ENCODE measurements around the gene FUNDC2.
"Not testable (repeated sequence)": the region's sequence is repeated elsewhere in the genome, so short reads cannot be mapped to it uniquely, and the experiment has no call there.

The FUNDC2 gene, protein sequence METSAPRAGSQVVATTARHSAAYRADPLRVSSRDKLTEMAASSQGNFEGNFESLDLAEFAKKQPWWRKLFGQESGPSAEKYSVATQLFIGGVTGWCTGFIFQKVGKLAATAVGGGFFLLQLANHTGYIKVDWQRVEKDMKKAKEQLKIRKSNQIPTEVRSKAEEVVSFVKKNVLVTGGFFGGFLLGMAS

DNA sequence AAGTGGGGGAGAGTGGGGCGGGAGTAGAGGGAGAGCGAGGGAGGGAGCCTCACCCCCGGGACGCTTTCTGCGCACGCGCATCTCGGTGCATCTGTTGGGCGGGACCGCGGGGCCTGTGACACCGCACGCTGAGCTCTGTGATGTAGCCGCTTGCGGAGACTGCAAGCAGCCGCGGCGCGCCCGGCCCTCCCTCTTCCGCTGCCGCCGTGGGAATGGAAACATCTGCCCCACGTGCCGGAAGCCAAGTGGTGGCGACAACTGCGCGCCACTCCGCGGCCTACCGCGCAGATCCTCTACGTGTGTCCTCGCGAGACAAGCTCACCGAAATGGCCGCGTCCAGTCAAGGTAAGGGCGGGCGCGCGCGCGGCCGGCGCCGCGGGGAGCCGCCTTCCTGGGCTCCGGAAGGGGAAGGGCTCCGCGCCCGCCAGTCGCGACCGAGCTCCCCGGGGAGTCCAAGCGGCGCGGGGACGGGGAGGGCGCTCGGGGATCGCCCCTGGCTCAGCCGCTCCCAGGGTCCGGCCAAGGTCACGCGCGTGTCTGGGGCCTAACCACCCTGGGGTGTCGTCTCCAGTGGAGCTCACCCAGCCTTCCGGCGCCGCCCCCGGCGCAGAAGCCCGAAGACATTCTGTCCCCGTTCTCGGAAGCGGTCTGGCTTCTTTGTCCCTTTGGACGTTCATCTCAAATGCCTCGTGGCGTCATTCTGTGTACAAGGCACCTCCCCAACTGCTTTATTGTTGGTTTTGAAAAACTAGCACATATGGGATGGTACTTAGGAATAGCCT is at the start of gene FUNDC2:
FUNDC2 (plus strand) TSS at position 118 of the 782 bp plus-strand sequence; CDS start at position 213, 95 bp downstream.
- peak; percentile 75 for DNase-seq (ENCODE audit: low spot score)

DNA sequence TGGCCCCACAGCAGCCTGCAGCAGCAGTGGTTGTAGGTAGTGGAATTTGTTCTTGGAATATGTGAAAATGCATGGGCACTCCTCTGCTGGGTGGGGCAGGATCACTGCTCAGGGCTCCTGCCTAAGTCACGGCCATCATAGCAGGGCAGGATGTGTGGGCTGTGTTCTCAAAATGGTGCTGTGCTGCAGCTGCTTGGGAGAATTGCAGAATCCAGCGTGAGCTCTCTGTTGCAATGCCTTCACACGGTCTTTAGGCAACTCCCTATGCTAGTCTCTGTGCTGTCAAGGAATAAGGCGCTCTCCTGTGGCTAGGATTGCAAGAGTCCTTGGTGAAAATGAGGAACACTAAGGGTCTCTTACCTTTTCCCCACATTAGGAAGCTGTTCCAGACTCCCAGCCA is 47.0 kb upstream of the FUNDC2 start:
- DNase-seq (ENCODE audit: low spot score): no peak

DNA sequence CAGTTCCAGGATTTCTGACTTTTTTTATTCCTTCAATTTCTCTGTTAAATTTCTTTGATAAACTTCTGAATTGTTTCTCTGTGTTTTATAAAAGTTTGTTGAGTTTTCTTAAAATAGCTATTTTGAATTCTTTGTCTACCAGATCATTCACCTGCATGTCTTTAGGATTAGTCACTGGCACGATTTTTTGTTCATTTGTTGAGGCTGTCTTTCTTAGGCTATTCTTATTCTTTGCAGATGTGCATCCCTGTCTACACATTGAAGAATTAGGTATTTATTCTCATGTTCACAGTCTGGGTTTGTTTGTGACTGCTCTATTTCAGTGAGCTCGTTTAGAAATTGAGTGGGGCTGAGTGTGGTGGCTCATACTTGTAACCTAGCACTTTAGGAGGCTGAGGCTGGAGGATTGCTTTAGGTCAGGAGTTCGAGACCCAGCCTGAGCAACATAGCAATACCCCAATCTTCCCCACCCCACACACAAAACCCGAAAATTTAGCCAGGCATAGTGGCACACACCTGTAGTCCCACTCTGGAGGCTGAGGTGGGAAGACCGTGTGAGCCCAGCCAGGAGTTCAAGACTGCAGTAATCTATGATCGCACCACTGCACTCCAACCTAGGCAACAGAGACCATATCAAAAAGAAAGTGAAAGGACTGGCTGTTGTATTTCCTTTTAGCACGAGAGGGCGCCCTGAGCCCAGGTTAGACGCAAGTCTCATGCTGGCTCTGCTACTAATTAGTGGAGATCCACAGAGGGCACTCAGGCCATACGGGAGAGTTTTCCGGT is 46.1 kb upstream of the FUNDC2 start:
- DNase-seq (ENCODE audit: low spot score): peak; percentile 19

DNA sequence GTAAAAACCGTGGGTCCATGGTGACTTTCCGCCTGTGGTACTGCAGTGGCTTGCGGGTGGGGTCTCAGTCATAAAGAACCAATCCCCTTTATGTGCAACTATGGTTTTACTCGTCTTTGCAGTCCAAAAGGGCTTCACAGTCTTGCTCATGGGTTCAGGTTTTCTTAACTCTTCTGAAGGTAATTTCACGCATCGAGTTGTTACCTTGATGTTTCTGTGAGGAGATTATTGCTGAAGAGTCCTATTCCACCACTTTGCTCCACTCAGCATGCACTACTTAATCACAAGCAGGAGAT is 45.6 kb upstream of the FUNDC2 start:
- no peak for DNase-seq (ENCODE audit: low spot score)

DNA sequence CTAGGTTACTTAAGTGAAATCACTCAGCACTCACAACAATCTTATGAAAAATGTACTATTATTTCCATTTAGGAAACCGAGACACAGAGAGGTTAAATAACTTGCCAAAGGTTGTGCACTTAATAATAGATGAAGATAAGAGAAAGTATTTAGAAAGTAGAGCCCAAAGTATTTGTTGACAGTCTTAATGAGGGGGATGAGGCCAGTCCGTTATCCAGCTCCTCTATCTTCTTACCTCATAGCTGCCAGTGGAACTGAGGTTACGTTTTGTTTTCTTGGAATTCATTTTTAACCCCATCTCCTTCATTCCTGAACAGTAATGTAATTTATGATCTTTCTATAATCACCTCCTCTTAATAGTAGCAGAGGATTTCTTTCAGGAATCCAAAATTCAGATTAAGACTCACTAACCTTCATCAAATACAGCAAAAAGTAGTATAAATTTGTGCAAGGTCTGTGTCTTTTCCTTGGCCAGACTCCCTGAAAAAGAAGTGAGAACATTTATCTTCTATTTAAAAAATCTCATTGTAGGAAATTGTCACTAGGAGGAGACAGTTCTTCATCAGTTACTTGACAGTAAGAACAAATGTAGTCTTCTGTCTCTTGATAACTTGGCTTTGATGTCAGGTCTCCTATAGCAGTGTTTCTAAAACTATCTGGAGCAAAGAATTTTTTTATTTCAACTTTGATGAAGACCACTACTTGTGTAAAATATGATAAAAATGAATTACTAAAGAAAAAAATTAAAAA is 39.6 kb upstream of the FUNDC2 start:
- no peak for DNase-seq (ENCODE audit: low spot score)

DNA sequence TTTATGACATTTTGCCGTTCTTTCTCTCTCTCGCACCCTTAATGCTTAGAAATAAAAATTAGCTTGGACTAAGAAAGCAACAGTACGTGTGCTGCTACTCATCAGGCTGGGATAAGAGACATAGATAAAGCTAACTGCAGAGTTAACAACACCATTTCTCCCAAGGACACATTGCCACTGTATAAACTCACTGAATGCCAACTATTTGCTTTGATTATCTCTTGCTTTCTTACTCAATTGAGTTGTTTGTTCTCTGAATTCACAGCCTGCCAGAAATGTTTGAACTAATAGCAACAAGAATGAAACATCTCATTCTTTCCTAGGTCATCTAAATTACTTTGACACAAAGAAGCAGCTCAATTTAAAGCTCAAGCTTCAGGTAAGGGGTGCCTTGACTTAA is 38.7 kb upstream of the FUNDC2 start:
- no peak for DNase-seq (ENCODE audit: low spot score)

DNA sequence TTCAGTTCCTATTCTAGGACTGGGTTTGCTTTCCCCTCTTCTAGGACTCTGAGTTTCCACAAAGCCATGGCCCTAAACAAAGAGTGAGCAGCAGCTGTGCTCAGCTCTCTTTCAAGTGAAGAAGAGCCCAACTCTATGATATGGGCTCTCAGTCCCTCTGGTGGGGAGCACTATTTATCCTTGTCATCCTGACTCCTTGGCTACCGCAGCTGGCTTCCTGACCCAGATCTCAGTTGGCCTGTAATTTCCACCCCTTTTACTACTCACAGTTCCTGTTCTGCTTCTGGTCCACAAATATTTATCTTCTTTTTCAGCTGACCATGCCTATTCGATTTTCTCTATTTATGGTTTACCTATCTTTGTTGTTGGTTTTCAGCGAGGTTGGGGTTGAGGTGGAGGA is 37.9 kb upstream of the FUNDC2 start:
- no peak for DNase-seq (ENCODE audit: low spot score)

DNA sequence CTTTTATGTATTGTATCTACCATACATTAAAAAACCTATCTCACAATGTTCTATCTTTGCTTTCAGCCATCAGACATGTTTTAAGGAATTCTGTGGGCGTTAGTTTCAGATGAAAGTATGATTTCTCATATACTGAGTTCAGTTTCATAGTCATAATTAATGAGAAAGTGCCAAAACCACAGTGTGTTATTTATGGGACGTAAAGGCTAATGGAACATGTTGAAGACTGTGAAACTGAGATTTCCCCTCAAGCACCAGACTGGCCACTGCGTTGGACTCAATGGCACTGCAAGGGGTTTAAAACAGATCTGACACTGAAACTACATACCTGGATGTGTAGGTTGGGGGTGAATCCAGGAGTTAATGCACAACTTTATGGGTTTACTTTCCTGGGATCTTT is 36.1 kb upstream of the FUNDC2 start:
- DNase-seq (ENCODE audit: low spot score): no peak

DNA sequence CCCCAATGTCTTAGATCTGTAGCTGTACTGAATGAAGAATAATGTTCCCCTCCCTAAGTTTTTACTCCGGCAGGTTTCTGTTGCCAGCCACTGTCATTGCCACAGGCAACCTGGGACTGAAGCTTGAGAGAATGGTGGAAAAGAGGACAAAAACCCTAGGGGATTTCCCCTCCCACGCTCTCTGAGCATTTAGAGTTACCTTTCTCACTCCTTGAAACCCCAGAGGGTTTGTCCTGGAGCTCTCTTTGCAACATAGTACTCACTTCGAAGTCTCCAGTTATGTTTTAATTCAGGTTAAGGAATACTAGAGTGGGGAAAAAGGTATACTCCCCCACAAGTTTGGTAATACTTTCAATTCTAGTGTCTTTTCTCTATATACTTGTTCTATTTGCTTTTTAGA is 35.6 kb upstream of the FUNDC2 start:
- no peak for DNase-seq (ENCODE audit: low spot score)

DNA sequence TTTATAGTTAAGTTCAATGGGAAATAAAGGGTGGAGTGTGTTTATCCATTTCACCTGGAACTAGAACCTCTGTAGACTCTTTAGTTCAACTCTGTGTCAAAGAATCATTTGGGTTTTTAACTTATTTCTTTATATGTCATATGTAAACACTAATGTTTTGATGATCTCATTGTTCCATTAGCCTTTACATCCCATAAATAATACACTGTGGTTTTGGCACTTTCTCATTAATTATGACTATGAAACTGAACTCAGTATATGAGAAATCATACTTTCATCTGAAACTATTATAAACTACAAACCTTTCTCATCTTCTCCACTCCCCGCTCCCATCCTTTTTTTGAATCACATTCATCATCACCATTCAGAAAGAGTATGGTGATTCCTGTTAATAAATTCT is 35.2 kb upstream of the FUNDC2 start:
- DNase-seq (ENCODE audit: low spot score): no peak

DNA sequence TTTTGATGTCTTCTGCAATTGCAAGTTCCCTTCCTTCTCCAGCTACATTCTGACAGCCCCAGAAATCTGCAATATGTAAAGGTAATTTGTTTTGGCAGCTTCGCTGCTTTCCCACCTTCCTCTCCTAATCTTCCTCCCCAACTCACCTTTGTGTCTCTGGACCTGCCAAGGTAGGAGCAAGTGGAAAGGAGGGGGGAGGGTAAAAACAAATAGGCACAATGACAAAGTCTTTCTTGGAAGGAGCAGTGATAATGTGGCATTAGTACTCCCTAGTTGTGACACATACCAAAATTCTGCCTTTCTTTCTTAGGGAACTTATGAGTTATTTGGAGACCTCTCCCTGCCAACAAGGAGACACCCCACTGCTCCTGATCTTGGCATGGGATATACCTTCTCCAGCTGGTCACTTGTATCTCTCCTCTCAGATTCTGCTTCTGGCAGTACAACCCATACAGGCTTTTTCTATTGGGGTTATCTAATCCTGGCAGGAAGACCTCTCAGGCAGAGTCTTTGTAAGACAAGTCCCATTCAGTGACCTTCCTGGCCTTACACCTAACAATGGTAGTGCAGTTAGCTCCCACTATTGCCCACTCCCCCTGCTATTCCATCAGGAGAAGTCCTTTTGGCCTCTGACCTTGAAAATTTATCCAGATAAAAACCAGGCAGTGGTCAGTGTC is 28.3 kb upstream of the FUNDC2 start:
- no peak for DNase-seq (ENCODE audit: low spot score)

DNA sequence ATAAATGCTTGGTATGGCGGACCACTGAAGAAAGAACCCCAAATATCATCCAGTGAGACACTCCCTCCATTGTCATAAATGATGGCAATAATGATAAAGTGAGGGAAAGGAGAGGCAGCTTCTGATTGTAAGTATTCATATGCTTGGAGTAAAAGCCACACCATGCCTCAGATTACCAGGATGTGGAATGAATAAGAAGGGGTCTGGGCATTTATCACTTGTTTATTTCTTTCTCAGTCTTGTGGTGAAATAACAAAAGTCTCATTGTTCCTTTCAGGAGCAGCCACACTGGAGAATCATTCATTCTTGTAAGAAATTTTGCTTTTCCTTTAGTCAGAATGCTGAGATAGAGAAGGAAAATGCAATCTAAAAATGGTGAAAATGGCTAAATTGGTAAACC is 25.8 kb upstream of the FUNDC2 start:
- DNase-seq (ENCODE audit: low spot score): no peak

DNA sequence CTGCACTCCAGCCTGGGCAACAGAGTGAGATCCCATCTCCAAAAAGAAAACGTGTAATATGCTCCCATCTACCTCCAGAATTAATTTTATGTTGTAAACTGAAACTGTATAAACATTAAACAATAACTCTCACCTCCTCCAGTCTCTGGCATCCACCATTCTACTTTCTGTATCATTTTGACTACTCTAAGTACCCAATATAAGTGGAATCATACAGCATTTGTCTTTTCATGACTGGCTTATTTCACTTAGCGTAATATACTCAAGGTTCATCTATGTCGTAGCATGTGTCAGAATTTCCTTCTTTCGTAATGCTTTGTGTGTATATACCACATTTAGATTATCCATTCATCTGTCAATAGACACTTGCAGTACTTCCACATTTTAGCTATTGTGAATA is 24.8 kb upstream of the FUNDC2 start:
- DNase-seq (ENCODE audit: low spot score): no peak

DNA sequence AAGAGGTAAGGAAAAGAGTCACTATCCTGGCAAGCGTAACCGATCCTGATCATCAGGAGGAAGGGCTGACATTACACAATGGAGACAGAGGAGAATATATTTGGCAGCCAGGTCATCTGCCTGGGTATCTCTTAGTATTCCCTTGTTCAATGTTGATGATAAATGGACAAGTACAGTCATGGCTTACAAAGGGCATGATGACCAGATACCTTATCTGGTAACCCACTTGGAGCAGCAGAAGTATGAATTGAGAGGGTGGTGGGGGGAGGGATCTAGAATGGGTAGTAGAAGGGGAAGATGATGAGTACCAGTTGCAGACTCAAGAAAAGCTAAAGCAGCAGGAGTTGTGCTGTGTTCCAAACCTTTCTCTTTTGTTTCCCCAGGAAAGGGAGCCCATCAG is 21.5 kb upstream of the FUNDC2 start:
- no peak for DNase-seq (ENCODE audit: low spot score)

DNA sequence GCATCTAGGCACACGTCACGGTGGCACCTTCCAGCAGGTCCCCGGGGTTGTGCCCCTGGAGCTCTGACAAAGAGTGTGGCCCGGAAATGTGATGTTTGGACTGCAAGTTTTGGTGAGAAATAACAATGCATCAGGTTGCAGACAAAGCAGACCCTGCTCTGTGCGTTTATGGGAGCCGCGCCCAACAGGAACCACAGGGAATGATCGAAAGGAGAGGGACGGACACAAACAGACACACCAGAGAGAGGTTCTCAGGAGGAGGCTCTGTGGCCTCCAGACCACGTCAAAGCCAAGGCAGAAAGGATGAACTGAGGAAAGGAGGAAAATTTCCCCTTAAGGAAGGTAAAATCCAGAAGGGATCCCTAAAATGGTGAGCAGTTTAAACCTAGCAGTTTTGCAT is 20.3 kb upstream of the FUNDC2 start:
- not testable (repeated sequence) for DNase-seq (ENCODE audit: low spot score)

DNA sequence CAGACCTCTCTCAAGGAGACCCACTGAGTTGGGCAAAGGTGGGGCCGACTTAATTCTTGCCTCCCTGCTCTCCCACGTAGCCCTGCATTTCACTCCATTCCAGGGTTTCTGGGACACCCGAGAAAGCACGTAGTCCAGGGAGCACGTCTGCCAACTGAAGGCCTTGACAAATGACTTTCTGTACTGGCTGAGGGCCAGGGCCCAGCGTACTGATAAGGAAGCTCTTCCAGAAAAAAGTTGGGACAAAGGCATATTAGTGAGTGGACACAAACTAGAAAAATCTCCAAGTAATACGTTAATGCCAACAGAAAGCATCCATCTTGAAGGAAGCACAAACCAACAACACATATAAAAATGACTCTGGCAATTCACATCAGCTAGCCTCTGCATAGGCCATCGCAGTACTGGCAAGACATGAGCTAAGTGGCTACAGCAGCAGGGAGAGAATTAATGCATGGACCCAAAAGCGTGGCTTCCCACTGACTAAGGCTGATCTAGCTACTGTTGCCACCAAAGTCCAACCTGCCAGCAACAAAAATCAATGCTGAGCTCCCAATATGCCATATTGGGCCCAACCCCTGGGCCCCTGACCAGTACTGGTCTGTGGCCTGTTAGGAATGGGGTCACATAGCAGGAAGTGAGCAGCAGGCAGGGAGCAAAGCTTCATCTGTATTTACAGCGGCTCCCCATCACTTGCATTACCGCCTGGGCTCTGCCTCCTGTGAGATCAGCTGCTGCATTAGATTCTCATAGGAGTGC is 19.6 kb upstream of the FUNDC2 start:
- DNase-seq (ENCODE audit: low spot score): not testable (repeated sequence)

DNA sequence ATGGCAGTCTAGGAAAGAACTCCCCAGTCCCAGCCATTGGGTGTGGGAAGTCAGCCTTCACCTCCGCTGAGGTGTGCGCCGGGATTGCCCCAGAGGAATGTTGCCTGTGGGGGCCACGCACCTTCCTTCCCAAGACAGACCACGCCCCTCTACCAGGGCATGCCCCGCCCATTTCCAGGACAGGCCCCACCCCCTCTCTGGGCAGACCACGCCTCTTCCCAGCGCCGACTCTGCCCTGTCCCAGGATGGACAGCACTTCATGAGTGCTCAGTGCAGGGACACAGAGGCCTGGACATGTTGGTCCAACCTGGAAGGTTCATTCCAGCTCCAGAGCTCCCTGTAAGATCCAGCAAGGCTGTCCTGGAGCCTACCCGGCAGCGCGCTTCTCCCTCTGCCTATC is 18.1 kb upstream of the FUNDC2 start:
- DNase-seq (ENCODE audit: low spot score): not testable (repeated sequence)

DNA sequence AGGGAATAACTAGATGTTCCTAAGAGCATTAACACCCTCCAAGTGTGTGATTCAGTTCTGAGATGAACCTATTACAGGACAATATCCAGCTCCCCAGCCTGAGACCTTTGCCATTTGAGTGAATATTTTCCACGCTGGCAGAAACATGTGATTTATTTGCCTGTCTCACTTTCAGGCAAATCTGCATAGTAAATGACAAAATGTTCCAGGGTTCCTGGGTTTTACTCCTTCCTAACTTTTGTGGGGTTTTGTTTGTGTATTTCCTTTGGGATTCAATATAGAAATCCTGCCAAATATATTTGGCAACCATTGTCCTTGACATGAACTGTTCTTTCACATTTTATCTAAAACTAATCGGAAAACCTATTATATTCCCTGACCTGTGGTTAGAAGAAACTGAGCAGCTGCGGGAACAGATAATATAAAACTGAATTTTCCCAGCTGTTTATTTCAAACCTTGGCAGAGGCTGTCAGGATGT is 16.6 kb upstream of the FUNDC2 start:
- no peak for DNase-seq (ENCODE audit: low spot score)

DNA sequence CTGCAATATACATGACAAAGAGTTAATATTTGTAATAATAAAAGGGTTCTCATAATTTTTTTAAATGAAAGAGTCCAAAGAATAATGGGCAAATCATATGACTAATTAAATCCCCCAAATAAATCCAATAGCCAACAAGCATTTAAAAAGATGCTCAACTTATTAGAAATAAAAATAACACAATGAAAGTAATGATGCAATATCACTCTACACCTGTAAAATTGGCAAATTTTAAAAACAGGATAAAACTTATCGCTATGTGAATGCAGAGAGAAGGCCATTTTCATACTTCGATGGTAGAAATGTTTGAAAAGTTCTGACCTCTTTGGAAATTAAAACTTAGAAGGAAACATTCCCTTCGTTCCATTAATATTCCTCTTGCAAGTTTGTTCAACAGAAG is 6.1 kb upstream of the FUNDC2 start:
- DNase-seq (ENCODE audit: low spot score): no peak

DNA sequence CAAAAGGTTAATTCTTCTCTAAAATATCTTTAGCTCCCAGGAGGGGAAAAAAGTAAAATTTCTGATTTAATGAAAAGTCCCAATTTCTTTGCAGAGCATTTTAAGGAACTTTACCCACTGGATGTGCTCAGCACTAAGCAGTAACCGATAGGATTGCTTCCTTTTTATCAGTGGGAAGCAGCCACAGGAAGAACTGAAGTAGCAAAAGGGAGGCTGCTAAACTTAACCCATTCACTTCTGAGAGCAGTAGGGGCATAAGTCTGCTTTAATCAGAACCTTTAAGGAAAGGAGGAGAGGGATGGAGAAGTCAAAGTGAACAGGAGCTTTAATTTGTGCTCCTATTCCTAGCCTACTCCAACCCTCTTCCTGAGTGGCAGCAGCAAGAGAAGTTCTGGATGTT is 4.1 kb upstream of the FUNDC2 start, which contains the start of gene F8:
F8 (minus strand) TSS at position 139 of the 400 bp plus-strand sequence. CDS start 171 bp downstream, outside the sequence.
- DNase-seq (ENCODE audit: low spot score): no peak

All from hepatic stellate cell (primary cell).